Stromal cell of bone marrow (primary cell): ENCODE measurements around the gene IFT122.
"Not testable (repeated sequence)": the region's sequence is repeated elsewhere in the genome, so short reads cannot be mapped to it uniquely, and the experiment has no call there.

Source experiments
- DNase-seq: peaks from one replicate; pipeline ENCODE4 v3.0.0-alpha.2; 2012; ENCODE audit warnings: low read depth

IFT122 gene

DNA sequence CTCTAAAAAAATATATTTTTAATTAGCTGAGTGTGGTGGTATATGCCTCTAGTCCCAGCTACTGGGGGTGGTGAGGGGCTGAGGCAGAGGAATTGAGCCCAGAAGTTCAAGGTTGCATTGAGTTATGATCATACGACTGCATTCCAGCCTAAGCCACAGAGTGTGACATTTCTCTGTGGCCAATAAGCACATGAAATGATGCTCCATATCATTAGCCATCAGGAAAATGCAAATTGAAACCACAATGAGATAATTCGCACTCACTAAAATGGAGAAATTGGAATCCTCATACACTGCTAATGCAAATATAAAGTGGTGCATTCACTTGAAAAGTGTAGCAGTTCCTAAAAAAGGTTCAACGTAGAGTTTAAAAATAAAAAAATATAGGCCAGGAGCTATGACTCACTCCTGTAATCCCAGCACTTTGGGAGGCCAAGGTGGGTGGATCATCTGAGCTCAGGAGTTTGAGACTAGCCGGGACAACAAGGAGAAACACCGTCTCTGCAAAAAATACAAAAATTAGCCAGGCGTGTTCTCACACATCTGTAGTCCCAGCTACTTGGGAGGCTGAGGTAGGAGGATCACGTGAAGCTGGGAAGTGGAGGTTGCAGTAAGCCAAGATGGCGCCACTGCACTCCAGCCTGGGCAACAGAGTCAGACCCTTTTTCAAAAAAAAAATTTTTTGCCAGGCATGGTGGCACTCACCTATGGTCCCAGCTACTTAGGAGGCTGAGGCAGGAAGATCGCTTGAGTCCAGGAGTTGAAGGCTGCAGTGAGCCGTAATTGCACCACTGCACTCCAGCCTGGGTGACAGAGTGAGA is 35.2 kb downstream of the IFT122 start:
- no peak for DNase-seq

DNA sequence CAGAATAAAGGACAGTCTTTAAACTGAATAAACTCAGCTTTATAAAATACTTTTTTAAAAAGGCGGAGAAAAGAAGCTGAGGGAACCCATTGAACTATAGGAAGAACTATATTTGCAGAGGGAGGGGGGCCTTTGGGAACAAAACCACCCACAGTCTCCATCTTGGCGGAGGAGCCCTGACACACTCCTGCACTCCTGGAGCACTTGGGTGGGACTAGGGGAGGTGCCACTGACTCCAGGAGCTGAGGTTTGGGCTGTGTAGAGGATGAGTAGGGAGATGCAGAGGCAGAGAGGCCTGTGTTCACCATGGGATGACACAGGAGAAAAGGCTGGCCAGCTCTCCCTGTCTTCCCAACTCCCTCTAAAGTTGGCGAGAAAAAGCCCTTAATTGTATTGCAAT is 35.8 kb downstream of the IFT122 start:
- no peak for DNase-seq

DNA sequence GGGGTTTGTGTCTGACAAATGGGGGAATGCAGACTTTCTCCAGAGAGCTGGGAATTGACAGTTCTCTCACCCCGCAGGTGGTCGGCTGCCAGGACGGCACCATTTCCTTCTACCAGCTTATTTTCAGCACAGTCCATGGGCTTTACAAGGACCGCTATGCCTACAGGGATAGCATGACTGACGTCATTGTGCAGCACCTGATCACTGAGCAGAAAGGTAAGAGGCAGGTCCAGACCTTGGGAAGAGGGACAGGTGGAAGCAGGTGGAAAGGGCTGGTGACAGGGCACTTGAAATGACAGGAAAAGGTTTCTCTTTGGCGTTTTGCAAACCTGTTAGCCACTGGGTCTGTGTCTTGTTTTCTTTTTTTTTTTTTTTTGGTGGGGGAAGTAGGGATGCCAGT is 36.6 kb downstream of the IFT122 start:
- no peak for DNase-seq

DNA sequence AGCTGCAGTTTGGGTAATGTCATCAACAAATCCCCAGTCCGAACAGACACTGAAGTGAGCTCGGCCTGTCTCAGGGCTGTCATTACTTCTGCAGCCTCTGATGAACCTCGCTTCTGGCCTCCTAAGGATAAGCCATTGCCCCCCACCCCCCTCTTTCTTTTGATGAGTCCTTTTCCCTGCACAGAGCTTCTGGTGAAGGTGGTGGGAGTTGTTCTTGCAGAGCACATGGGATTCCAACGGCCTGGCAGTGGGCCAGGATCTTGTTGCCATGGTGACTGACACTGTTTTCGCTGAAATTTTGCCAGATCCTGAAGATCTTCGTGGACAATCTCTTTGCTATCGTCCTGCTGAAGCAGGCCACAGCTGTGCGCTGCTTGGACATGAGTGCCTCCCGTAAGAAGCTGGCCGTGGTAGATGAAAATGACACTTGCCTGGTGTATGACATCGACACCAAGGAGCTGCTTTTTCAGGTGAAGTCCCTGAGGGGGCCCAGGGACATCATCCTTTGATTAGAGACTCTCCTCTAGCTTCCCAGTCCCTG is 41.3 kb downstream of the IFT122 start:
- DNase-seq = not testable (repeated sequence)

DNA sequence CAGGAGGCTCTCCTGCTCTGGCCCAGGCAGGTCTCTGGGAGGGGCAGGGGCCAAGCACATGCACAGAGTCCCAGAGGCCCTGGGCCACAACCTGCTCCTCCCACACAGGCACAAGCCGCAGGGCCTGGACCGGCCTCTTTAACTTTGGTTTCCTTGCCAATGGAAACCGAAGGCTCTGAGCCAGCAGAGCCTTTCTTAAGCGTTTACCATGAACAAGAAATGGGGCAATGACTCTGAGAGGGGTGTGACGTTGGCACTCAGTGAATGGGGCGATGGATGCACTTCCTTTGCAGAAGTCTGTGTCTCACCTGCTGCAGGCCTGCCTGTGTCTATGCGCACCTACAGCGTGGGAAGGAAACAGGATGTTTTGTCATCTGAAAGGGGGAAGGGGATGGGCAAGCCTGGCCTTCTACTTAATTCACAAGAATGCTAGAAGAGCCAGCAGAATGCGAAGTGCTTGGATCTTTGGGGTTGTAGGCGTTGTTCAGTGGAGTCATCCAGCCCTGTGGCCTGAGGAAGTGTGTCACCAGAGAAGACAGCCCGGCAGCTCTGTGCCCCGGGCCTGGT is 41.8 kb downstream of the IFT122 start:
- DNase-seq = peak; percentile 77

DNA sequence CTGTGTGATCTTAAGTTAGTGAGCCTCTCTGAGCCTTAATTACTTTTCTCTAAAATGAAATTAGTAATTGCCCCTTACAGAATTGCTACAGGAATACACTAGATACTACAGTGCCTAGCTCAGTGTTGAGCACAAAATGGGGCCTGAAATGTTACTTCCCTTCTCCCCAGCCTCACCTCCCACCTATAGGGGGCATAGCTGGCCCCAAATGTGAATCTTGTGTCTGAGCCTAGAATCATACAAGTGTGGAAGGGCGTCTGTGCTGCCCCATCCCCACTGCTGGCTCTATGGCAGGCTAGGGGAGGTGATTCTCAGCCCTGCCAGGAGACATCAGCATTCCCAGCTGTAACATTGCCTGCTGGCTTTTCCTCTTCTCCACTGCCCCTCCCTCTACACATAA is 42.7 kb downstream of the IFT122 start:
- DNase-seq = no peak

DNA sequence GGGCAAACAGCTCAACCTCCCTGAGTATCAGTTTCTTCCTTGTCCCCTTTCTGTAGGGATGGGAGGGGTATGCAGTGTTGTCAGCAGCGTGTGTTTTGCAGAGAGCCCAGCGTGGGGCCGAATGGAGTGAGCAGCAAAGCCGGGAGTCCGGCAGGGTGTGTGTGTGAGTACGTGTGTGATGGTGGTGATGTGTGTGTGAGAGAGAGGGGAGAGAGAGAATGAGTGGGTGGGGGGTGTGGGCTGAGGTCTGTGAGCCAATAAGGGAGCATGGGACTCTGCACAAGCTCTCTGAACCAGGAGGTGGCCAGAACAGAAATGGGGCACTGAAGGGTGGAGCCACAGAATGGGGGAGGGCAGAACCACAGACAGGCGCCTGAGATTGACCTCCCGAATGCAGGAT is 43.8 kb downstream of the IFT122 start:
- no peak for DNase-seq

DNA sequence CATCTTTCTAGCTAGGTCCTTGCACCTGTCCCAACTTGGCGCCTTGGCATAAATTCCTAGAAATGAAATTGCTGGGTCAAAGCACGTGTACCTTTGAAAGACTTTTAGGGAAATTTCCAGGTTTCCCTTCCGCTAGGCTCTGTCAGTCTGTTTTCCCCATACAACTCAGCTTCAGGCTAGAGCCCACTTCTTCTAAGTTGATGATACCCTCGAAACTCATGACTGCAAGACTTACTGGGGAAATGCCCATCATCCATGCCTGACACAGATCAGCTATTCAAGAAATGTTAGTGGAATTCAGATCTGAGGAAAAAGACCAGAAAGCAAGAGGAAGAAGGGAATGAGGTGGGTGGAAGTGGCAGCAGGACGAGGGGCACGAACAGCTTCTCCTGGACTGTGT is 45.1 kb downstream of the IFT122 start:
- DNase-seq = not testable (repeated sequence)

DNA sequence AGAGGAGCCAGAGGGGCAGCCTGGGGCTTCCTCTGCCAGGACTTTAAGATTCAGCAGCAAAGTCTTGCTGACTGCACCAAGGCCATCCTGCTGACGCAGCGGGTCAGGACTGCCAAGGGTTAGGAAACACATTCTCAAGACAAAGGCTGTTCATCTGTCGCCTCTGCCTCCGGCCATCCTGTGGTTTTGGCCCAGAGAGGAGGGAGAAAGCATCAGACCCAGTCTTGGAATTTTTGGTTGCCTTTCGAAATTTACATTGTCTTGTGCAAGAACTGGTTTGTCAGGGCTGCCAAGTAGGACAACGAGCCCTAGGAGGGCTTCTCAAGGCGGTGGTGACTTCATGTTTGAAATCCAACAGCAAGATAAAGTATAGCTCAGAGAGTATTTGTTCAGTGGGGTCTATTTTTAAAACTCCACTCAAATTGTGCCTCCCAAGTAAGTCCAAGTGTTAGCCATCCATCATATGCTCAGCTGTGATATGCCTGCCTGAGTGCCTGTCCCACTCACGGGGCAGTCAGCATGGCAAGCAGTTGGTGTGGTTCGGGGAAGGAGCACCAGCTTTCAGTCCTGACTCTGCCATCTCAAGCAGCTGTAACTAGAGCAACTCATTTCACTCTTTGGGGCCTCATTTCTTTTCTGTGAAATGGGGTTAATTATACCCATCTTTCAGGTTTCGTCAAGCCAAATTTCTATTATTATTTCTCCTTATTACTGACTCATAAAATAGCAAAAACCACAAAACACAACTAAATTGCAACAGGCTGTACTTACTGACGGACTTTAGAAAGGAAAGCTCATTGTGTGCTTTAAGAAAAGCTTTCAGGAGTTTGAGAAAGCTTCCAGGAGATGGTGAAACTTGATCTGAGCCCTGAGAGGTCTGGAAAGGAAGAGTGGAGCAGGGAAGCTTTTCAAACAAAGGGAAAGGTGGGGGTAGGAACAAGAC is 46.0 kb downstream of the IFT122 start:
- peak; percentile 97 for DNase-seq

DNA sequence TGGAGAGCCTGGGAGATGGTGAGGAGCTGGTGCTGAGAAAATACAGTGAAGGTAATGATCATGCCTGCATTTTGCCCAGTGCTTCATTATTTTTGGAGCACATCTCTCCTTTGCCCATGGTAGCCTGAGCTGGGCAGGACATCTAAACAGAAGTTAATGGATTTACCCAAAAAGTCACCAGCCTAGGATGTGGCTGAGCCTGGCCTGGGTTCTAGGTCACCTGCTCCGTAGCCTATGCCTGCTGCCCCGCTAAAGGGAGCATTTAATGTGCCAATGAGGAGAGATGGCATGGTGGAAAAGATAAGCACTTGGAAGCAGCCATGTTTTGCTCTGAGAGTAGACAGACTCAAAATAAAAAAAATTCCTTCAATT is 46.6 kb downstream of the IFT122 start:
- no peak for DNase-seq

DNA sequence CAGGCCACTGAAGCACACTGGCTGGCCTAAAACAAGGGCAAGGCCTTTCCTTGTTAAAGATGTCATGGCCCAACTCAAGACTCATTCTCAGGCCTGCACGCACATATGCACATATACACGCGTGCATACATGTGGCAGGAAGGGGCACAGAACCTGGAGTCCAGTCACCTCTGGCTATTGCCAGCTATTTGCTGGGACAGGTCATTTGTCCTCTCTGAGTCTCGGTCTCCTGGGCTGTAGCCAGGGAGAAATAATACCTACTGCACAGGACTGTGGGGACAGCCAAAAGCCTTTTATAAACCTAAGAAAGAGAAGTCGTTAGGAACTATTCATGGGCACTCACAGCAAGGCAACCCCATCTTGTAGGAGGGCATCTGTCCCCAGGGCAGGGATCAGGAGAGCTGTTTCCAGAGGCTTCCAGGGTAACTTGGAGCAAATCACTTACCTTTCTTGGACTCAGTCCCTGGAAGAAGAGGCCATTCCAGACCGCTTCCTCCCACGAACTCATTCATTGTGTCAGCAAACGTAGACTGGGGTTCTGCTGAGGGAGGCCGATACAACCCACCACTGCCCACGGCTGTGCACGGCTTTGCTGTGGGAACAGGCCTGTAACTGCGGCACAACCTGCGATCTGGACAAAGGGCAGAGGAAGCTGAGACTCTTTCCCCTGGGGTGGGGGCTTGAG is 47.3 kb downstream of the IFT122 start:
- DNase-seq = no peak

DNA sequence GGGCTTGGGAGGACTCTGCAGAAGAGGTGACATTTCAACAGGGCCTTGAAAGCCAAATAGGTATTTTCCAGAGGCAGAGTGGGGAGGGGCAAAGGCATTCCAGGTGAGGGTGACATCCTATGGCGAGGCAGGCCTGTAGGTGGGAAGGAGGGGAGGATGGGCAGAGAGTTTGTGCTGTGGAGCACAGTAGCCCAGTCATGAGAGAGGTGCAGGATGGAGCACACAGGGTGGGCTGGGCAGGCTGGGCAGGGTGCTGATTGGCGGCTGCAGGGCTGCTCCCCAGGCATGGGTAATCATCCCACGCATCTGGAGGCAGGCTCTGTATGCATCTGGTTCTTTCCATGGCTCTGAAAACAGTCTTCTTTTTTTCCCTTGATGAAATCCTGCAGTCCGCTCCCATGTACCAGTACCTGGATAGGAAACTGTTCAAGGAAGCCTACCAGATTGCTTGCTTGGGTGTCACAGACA is 47.9 kb downstream of the IFT122 start:
- not testable (repeated sequence) for DNase-seq

DNA sequence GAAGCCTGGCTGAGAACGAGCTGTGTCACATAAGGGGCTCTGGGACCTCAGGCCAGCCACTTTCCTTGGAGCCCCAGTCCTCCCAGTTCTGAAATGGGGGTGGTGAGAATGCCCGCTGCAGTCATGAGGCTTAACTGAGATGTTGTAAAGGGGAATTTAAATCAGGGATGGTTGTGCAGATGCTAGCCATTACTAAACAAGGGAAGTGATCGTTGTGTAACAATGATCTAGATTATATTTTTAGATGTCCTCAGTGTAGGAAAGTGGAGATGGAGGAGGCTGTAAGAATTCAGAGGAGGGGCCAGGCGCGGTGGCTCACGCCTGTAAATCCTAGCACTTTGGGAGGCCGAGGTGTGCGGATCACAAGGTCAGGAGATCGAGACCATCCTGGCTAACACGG is 49.2 kb downstream of the IFT122 start:
- not testable (repeated sequence) for DNase-seq

DNA sequence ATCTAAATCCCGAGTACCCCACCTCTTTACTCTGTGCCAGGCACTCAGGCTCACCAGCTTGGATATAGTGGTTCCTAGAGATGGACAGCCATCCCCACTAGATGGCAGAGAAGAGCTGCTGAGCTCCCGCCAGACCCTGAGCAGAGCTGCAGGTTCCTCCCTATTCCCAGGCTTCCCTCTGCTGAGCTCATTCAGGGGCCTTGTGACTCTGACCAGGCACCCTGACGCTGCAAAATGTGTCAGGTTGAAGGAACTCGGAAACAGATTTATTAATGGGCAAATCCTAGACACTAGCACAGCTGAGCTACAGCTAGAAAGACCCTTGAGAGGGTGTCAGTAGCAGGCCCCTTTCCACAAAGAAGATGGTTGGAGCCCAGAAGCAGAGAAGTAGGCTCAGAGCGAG is 50.2 kb downstream of the IFT122 start:
- peak; percentile 97 for DNase-seq

DNA sequence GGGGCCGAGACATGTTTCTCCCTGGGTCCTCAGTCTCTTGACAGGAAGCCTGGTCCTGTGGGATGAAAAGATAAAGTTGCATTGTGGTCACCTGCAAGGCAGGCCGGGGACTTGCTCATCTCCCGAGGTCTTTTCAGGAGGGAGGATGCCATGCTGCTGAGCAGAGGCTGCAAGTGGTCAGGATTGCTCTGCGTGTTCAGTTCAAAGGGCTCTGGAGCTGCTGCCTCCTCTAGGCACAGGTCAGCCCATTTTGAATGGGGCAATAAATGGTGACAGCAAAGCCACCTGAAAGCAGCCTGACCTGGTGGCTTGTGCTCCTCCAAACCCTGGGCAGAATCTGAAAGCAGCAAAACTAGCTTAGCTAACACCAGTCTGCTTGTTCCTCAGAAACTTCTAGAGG is 51.1 kb downstream of the IFT122 start:
- DNase-seq = not testable (repeated sequence)

DNA sequence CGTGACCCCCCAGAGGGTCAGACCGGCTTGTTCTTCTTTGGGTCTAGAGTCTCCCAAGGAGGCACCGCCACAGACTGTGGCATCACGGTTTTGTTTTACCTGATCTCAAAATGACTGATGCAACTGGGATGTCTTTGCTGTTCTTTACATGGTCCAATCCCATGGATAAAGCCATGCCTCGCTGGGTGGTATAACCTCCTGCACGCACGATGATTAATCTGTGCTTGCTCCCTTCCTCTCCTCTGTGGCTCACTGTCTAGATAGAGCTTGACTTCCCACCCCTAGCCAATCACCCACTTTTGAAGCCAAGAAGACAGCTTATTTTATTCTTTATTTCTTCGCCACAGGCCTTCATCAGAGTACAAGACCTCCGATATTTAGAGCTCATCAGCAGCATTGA is 51.8 kb downstream of the IFT122 start:
- no peak for DNase-seq

DNA sequence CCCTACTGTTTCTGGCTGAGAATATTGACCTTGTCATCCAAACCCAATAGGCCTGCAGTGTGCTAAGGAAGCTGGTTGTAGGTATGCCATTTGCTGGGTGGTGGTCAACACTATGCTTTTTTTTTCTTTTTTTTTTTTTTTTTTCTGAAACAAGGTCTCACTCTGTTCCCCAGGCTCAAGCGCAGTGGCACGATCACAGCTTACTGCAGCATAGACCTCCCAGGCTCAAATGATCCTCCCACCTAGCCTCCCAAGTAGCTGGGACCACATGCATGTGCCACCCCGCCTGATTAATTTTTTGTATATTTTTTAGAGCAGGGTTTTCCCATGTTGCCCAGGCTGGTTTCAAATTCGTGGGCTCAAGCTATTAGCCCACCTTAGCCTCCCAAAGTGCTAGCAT is 52.7 kb downstream of the IFT122 start:
- DNase-seq = no peak

DNA sequence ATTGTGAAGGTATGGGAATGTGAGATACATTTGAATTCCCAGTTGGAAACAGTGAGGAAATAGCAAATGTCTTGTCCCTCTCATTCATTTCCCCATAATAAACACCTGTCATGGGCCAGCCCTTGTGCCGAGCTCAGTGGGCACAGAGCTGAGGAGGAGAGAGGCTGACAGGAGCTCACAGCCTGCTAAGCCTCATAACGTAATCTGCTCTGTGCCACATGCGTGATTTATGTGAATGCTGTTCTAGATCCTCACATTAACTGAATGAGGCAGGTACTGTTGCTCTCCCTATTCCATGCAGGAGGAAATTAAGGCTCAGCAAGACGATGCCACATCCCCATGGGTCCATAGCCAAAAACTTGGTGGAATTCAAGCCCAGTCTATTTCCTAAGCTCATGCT is 53.2 kb downstream of the IFT122 start:
- DNase-seq = no peak

DNA sequence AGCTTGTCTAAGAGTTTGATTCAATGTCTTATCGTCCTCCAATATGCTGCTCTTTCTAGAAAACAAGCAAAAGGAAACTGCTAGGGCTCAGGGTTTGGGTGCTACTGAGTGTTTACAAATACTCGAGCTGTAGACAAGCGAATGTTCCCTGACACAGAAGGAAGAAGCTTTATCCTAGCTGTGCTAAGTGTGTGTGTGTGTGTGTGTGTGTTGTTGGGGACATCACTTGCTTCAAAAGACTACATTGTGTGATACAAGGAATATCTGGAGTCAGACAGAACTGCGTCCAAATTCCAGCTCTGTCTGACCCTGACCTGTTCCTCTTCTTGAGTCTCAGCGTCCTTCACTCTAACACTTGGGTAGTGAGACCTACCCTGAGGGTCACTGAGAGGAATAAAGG is 54.5 kb downstream of the IFT122 start:
- DNase-seq = not testable (repeated sequence)

DNA sequence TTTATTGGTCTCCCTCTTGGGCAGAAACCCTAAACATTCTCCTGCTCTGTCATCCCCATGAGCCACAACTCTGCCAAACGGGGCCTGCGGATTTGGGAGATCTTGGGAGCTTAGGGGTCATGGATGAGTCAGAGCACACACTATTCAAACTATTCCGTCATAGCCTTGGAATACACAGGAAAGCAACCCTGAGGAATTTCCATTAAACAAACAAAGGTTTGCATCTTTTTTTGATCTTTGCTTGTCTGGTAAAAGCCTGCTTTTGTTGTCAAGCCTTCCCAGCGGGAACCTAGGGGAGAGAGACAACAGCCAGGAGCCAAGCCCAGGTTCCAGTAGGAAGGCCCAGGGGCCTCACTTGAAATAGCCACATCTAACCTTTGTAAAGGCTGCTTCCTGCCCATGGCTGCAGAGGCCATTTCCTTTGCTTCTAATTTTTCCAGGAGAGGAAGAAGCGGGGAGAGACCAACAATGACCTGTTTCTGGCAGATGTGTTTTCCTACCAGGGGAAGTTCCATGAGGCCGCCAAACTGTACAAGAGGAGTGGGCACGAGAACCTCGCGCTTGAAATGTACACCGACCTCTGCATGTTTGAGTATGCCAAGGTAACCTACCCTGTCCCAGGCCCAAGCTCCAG is 55.1 kb downstream of the IFT122 start:
- peak; percentile 33 for DNase-seq

DNA sequence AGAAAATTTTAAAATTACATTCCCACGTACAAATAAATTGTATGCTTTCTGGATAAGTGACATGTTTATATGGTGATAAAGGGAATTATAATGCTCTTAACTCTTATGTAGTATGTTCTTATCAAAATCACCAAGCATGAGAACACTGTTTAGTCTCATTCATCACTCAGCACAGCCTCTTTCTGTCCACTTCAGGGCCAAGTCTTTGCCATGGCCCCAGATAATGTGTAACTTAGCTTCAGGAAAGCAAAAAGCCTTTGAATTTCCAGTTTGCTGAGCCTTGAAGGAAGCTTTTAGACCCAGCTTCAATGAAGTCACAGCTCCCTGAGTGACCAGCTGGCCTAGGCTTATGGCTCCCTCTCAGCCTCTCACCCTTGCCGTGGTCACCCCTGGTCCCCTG is 57.9 kb downstream of the IFT122 start:
- DNase-seq = not testable (repeated sequence)
